ENCODE data around the gene TIAM2.
"Not testable (repeated sequence)": the region's sequence is repeated elsewhere in the genome, so short reads cannot be mapped to it uniquely, and the experiment has no call there.

TIAM2 gene

DNA sequence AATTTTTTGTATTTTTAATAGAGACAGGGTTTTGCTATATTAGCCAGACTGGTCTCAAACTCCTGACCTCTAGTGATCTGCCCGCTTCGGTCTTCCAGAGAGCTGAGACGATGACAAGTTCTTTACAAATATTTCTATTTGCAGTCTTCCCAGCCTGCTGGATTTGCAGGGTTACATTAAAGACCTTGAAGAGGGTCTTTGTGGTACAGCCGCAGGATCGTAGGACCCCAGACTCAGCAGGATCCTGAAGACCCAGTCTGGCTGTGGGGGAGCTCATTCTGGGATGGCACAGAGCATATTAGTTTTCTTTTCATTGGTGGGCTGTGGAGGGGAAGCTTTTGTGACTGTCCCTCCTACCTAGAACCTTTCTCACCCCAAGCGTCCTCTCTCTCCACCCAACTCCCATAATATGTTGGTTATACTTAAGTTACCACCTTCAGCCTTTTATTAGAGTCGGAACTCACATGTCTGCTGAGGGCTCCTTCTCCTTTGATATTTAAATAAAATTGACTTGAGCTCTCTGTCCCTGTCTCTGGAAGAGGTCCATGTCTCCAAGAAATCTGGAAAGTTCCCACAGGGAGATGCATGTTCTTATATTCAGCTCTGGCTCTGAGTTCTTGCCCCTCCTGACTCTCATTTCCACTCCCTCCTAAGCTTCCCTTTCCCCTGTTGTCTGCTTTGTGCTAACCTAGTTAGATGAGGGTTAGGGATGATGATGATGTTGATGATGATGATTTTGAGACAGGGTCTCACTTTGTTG lies 72.0 kb downstream of the TIAM2 start:
- DNase-seq, result no peak

DNA sequence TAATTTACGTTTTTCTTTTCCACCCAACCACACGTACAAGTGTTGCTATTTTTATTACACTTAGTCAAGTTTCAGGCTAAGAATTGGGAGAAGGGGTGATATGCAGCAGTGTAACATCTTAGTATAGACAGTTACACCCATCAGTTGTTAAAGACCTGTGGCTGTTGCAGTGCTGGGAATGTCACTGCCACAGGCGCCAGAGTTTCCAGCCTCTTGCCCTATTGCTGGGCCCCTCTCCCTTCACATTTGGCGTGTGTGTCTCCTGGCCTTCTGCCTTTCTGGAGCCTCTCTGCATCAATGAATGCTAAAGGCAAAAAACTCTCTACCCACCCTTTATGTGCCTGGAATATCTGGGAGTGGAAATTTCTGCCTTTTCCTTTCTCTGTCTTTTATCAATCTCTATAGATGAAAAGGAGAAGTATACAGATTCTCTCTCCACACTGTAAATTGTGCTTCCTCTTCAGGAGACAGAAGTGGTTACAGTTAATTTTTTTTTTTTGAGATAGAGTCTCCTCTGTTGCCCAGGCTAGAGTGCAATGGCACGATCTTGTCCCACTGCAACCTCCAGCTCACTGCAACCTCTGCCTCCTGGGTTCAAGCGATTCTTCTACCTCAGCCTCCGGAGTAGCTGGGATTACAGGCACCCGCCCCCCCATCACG lies 73.0 kb downstream of the TIAM2 start:
- DNase-seq, result no peak

DNA sequence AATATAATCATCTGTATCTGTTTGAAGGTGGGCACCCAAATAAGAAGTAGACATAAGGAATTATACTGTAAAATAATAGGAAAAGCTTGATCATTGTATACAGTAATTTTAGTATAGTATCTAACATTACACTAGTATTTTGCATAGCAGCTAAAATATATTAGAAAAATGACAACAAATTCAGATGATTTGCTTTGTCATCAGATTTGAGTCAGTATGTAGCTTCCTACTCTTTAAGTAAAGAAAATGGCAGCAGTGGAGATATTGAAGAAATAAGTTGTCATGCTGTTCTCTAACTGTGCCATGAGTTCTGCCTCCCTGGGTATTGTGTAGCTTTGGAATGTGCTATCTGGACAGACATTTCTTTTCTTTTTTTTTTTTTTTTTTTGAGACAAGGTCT lies 74.4 kb downstream of the TIAM2 start:
- no peak for DNase-seq

DNA sequence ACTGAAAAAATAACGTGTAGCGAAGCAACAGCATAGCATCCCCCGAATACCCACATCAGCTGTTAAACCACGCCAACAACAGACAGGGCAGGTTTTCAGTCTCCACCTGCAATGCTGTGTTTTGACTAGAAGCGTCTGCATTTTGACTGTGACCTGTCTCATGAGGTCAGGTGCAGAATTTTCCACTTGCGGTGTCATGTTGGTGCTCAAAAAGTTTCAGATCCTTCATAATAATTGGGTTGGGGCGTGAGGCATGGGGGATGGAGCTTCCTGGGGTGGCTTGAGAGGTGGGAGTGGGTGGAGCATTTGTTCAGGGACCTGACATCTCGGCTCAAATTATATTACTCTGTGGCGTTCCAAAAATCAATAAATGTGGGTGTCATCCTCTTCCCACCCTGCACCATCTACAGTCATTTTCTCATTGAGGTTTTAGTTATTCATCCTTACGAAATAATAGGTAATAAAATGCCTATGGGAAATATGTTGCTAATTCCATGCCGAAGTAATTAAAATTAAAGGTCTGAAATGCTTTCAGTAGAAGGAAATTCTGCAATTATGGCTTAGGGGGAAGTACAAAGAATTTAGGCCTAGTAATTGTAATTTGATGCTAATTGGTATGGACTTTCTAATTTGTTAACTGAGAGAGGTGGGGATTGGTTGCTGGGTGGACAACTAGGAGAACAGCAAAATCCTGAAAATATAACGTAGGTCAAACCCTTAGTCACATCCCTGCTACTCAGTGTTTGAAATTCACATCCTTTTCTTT lies 81.0 kb downstream of the TIAM2 start:
- no peak for DNase-seq

DNA sequence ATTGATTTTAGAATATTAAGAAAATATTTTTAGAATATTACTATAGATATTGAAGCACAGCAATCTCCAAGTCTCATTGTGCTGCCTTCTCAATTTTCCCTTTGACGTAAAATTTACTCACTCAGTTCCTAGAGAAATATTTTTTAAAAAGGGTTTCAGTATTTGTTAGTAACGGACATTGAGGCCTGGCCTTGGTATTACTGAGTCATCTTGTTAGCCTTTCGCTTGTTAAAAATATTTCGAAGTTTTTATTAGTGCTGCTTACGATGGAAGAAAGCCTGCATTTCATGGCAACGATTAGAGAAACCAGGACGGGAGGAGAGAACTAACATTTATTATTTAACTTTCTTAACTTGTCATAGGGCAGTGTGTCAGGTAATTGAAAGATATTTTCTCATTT lies 82.2 kb downstream of the TIAM2 start:
- no peak for DNase-seq

DNA sequence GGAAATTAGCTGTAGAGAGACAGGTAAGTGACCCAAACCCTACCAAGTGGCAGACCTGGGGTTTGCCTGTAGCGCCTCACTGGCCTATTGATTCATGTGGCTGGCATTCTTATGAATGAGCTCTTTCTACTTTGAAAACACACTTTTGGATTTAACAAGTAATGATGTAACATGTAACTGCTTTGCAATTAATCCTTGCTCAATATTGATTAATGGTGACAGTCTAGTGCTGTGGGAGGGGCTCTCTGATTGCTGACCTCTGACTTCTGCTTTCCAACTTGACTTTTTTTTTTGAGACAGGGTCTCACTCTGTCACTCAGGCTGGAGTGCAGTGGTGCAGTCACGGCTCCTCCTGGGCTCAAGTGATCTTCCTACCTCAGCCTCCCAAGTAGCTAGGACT lies 82.7 kb downstream of the TIAM2 start:
- DNase-seq, result no peak

DNA sequence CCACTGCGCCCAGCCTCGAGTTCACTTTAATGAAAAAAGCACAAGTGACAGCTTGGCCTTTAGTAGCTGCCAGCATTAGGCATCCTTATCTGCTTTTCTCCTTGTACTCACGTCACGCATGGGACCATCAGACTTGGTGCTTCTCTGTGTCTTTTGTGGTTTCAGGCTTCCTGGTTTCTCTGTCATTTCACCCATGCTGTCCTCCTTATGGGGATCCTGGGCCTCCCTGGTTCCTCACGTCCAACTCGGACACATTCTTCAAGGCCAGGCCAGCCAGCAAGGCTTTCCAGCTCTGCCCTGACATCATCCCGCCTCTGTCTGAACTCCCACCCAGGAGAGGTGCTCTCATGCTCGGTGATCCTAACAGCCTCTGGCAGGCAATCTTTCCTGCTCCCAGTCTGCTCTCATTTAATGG lies 83.2 kb downstream of the TIAM2 start:
- DNase-seq, result no peak

DNA sequence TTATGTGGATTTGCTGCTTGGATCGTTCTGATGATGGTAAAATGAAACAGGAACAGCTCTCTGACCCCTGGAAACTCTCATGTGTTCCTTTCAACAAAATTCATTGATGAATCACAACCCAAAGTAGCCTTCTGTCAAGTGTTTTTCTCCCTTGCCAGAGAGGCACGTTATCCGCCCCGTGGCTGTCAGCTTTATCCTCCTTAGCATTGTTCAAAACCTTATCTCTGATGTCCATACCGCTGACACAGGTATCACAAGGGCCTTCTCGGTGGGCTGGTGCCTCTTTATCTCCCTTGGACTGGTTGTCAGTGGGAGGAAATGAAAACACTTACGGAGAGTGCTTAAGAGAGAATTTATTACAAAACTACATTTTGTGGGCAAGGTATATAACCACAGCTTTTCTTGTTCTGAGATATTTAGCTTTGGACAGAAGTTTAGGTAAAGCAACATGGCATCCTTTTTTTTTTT lies 84.9 kb downstream of the TIAM2 start:
- no peak for DNase-seq

DNA sequence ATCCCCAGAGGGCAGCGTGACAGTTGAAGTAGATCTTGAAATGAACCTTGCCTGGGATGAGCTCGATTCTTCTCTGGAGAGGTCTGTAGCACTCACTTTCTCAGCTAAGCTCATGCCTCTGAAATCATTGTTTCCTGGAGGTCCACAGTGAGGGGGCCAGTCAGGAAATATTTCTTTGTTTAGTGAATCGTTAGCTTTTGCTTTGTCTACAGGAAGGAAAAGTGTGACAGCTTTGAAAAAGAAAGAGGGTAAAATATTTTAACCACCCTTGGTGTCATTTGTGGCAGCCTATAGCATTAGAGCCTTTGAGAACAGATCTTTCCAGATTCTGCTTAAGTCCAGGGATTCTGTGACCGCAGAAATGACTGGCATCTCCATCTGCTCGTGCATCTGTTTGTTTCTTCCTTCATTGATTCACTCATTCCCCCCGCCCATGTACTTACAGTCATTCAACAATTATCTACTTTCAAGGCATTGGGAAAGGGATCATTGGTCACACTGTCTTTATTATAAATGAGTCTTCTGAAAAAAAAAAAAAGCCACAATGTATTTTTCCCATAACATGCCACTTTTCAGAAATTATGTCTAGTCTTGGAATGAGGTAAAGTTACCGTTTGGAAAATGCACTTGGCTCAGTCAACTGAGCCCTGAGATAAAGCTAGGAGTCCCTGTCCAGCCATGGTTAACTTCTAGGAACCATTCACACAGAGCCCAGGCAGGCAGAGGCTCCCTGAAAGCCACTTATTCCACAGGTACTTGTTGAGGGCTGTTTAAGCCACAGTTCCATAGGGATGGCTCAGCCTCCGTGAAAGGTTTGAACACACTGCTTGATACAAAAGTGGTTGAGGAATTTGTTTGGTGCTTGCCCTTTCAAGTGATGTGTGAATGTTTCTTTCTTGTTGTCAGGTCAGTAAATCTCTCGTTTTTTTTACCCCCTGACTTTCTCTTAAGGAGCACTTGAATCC lies 86.0 kb downstream of the TIAM2 start:
- DNase-seq, result no peak

DNA sequence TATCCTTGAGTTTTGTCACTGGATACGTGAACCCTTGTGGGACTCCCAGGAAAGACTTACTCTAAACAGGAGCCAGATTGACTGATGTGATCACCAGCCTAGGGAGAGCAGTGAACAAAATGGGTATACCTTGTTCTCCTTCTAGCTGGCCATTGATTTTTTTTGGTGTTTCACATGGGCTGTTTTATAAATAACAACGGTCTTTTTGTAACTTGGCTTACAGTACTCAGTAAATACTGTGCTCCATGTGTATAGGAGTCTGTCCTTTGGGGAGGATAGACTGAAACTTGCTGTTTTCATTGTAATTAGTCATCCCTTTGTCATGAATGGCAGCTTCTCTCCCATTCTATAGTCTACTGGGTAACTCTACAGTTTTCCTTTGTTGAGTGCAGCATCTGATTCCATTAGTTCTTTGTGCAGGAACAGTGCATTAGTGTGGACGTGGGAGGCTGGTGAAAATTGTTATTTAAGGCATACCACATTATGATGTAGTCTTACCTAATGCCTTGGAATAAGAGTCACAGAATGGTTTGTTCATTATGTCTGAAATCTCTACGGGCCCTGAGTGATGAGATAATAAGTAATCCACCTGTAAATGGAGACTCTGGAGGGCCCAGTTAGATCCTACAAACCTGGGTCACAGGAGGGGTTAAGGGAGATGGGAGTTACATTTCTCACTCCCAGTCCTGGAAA lies 89.5 kb downstream of the TIAM2 start:
- no peak for DNase-seq

DNA sequence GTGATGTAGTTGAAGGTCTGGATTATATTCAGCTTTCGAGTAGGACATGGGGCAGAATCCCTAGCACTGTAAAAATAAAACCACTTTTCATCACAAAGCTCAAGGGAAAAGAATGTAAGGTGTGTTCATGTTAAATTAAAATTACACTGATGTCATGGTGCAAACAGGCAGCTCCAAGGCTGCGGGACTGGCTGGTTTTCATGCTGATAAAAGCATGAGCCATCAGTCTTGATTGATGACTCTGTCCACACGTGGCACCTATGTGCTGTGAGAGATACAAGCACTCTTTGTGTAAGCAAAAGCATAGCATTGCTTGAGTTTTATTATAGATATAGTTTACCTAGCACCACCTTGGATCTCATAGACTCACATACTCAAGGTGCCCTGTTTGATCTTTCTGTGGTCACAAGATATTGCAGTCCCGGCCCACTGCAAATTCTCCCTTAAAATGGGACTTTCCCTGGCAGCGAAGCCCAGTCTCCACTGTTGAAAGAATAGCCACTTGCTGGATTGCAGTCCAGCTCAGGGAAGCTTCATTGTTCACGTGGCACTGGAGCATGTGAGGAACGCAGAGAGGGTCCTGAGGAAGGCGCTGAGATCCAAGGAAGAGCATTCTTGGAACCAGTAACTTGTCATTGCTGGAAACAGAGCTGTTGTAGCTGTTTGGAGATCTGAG lies 90.6 kb downstream of the TIAM2 start:
- DNase-seq, result no peak

DNA sequence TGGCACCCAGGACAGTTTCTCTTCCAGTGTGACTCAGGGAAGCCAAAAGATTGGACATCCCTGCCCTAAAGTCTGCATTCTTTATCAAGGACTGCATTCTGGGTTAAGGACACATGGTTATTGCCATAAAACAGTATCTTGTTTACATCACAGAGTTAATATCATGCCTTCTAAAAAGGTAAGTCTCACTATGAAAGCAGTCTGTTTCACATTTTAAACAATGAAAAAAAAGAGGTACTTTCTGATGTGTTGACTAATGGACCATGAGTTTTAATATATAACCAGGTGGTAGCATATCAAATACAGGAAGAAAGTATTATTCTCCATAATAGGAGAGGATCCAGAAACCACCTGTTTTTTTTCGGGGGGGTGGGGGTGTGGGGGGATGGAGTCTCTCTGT lies 93.7 kb downstream of the TIAM2 start:
- no peak for DNase-seq

DNA sequence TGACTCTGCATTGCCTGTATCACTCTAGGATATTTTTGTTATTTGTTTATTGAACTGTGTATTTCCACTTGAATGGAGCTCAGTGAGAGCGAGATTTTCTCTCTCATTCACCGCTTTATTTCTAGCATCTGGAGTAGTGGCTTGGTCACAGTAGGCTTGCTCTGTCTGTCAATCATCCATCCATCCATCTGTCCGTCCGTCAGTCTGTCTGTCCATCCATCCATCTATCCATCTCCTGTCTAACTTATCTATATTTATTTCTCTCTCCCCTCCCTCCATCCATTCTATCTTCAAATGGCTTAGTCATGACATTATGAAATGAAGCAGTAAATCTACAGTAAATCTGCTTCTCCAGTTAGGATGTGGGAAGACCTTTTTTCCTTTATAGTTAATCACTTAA lies 94.6 kb downstream of the TIAM2 start:
- no peak for DNase-seq

DNA sequence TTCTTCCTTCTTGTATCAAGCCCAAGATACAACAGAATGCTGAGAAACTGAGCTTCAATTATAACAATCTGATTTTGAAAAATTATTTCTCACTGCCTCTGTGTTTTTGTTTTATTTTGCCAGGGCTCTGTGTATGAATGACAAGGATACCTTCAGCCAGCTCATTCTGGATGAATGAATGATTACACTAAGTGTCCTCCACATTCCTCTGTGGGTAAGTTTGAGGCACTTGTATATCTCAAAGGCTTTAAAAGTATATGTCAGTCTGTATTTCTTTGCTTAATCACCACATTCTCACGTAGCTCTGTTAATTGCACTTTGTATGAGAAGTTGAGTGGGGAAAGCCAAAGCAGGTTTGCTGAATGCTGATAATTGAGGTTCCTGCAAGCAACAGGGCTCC lies 95.1 kb downstream of the TIAM2 start:
- no peak for DNase-seq

DNA sequence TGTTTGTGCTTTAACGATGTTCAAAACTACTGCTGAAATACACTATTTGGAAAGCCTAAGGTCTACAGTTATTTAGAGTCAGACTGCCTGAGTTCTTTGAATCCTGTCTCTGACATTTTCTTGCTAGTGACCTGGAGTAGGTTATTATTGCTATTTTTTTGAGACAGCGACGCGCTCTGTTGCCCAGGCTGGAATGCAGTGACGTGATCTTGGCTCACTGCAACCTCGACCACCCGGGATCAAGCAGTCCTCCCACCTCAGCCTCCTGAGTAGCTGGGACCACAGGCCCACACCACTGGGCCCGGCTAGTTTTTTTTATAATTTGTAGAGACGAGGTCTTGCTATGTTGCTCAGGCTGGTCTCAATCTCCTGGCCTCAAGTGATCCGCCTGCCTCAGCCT lies 96.6 kb downstream of the TIAM2 start:
- no peak for DNase-seq

DNA sequence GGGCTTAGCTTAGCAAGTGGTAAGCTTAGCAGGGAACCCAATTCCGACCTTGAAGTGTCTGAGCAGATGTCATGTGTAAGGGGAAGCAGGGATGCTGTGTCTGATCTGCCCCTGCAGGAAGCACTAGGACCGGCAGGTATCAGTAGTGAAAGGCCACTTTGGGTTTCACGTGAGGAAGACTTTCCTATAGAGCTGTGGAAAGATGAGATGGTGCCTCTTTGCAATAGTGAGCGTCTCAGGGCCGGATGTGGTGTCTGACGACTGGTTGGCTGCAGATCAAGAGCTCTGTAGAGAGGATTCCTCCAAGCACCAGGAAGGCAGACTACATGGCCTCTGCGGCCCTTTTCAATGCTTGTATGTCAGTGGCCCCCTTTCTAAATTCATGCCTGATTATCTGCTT lies 98.3 kb downstream of the TIAM2 start:
- DNase-seq, result no peak

DNA sequence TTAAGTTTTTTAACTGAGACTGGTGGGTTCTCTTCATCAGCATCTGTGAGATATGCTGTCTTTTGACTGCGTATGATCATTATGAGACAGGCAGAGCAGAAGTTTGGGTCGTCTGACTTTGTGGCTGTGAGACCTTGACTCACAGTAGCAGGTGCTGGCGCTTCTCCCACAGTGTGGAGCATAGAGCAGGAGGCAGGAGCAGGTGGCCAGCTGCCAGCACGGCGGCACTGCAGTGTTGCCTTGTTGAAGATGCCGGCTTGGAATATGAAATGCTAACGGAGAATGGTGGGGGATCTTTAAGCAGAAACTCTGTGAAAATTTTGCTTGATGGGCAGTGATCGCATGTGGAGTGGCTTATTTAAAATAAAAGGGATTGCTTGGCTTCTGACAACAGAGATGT lies 105.0 kb downstream of the TIAM2 start:
- DNase-seq, result no peak

DNA sequence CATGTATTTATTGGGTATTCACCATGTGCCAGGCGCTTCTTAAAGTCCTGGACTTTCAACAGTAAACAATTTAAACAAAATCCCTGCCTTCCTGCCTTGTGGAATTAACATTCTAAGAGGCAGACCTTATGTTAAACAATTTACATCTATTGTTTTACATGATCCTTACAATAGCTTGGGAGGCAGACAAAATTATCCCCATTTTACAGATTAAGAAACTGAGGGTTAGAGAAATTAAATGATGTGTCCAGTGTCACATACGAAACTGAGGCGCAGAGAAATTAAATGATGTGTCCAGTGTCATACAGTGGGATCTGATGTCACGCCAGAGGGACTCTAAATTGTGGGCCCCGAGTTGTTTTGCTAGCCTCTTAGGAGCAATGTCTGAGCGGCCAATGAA lies 105.5 kb downstream of the TIAM2 start:
- DNase-seq, result no peak

DNA sequence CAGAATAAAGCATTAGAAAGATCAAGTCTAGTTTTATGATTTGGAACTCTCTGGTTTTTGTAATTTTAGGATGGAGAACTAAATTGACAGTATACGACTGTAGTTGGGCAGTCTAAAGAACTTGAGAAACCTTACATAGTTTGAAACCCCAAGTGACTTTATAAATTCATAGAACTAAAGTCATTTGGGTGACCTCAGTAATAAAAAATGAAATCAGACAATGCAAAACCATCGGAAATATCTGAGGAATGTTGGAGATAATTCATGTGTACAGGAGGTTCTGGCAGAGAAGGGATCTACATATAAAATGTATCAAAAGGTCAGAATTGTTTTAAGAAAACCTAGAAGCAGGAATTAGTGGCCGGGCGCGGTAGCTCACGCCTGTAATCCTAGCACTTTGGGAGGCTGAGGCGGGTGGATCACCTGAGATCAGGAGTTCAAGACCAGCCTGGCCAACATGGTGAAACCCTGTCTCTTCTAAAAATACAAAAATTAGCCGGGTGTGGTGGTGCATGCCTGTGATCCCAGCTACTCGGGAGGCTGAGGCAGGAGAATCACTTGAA lies 108.0 kb downstream of the TIAM2 start:
- DNase-seq, result not testable (repeated sequence)

DNA sequence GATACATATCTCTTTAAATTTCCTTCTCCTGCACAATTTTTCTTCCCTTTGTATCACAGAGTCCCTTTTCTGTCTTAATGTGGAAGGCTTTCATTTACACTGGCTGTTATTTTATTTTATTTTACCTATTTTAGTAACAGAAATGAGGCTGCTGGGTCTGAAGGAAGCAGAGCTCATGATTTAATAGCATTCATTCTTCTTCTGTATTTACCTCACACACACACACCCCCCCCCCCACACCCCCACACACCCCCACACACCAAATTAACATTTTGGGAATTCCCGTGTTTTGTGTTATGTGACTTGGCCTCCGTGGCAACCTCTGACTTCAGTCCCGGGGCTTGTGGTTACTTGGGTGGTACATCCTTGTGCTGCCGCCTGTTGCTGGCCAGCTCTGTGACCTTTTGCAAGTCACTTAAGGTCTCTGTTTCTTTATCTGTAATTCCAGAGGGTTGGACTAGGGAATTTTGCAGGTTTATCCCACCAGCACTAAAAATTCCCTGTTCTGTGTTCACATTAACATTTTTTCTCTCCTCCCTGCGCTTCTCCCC lies 108.8 kb downstream of the TIAM2 start:
- DNase-seq, result no peak

All from activated naive CD4-positive, alpha-beta T cell (primary cell).